GM19452 (cell line): Measurements from ENCODE around the gene PIK3C3.

Source experiments
- ATAC-seq: cut with Tn5 transposase; IDR thresholded peaks from one replicate; pipeline ENCODE4 v1.9.1; 2021; ENCODE audit not compliant: unreplicated experiment

The PIK3C3 gene

GRCh38 chr18:41954827-41955613 lies at the start of gene PIK3C3:
Gene PIK3C3 (plus strand): TSS chr18:41955234. CDS start chr18:41955292, 58 bp downstream.
- peak; percentile 98 for ATAC-seq

GRCh38 chr18:41905786-41906527 lies 49.1 kb upstream of the PIK3C3 start:
- no peak for ATAC-seq

- peak; percentile 97 for ATAC-seq
These were observed 48.4 kb upstream of the PIK3C3 start for GRCh38 chr18:41906528-41907146.

- no peak for ATAC-seq
These were observed 37.9 kb upstream of the PIK3C3 start for GRCh38 chr18:41917181-41917580.

- ATAC-seq = no peak
These were observed 33.3 kb upstream of the PIK3C3 start for GRCh38 chr18:41921770-41922169.

GRCh38 chr18:41922176-41922575 lies 32.9 kb upstream of the PIK3C3 start:
- no peak for ATAC-seq

- no peak for ATAC-seq
These were observed 32.2 kb upstream of the PIK3C3 start for GRCh38 chr18:41922841-41923240.

GRCh38 chr18:41923446-41923845 lies 31.6 kb upstream of the PIK3C3 start:
- ATAC-seq = no peak

- no peak for ATAC-seq
These were observed 26.5 kb upstream of the PIK3C3 start for GRCh38 chr18:41928581-41928980.

GRCh38 chr18:41932899-41933298 lies 22.1 kb upstream of the PIK3C3 start:
- ATAC-seq = no peak

- ATAC-seq = no peak
These were observed 21.3 kb upstream of the PIK3C3 start for GRCh38 chr18:41933778-41934177.

GRCh38 chr18:41936471-41937134 lies 18.4 kb upstream of the PIK3C3 start:
- no peak for ATAC-seq

GRCh38 chr18:41938445-41938844 lies 16.6 kb upstream of the PIK3C3 start:
- ATAC-seq = no peak

- ATAC-seq = no peak
These were observed 15.7 kb upstream of the PIK3C3 start for GRCh38 chr18:41939326-41939725.

- no peak for ATAC-seq
These were observed 14.4 kb upstream of the PIK3C3 start for GRCh38 chr18:41940506-41941215.

GRCh38 chr18:41942254-41942653 lies 12.8 kb upstream of the PIK3C3 start:
- no peak for ATAC-seq

- ATAC-seq = no peak
These were observed 6.4 kb upstream of the PIK3C3 start for GRCh38 chr18:41948544-41949110.

- no peak for ATAC-seq
These were observed 5.7 kb upstream of the PIK3C3 start for GRCh38 chr18:41949206-41949920.

- no peak for ATAC-seq
These were observed 654 bp downstream of the PIK3C3 start for GRCh38 chr18:41955688-41956087.

GRCh38 chr18:41959045-41959444 lies 4.0 kb downstream of the PIK3C3 start:
- ATAC-seq = no peak
